ENCODE measurements around the gene LCN6.
"Not testable (repeated sequence)": the region's sequence is repeated elsewhere in the genome, so short reads cannot be mapped to it uniquely, and the experiment has no call there.

LCN6 gene

GRCh38 chr9:136766410-136767120 lies 18.2 kb upstream of the LCN6 start:
- peak; percentile 34 for DNase-seq (ENCODE audit: low read depth)
- peak; percentile 31; the same call in 1 of the 2 replicates for TF ChIP-seq CTCF (conservative IDR thresholded peaks at IDR 0.05; ENCODE audit: low read length)

DNA sequence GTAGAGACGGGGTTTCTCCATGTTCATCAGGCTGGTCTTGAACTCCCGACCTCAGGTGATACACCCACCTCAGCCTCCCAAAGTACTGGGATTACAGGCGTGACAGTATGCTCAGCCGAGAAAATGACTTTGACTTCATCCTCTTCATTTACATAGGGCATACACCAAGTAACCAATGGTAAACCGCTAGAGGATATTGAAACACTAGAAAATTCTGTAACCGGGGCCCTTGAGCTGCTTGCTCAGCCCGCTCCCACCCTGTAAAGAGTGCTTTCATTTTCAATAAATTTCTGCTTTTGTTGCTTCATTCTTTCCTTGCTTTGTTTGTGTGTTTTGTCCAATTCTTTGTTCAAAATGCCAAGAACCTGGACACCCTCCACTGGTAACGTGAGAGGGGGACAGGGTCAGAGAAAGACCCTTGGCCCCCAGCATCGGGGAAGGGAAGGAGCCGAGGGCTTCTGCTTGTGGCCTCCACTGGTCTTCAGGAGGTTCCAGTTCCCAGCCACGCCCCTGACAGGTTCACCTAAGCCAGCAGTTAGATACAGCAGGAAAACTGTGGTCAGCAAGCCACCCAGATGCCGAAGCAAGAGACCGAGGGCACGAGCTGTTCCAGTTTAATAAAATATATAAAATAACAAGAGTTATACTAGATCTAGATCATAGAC lies 17.6 kb upstream of the LCN6 start:
- DNase-seq (ENCODE audit: low read depth); H3K4me3 ChIP-seq (ENCODE audit: low read length): not testable (repeated sequence)

More at GRCh38 chr9:136766410-136767120, 18.2 kb upstream of the LCN6 start:
- H3K4me3 ChIP-seq (ENCODE audit: low read length) = not testable (repeated sequence)

DNA sequence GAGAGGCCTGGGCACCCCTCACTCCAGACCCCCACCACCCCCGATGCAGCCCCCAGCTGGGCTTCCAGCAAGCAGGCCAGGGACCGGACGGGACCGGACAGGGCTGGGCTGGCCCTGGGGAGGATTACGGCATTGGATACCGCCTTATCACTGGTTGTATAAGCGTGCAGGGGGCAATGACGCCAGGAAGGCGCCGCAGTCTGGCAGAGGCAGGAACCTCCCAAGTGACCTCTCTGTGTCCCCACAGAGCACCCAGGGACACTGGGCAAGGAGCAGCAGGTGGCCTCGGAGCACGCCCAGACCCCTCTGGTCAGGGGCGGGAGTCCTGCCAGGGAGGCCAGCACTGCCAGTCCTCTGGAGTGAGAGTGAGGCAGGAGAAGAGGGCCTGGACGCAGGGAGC lies 16.7 kb upstream of the LCN6 start:
- H3K4me3 ChIP-seq (ENCODE audit: low read length) = no peak overlapping the region
- DNase-seq (ENCODE audit: low read depth) = no peak
- TF ChIP-seq CTCF (conservative IDR thresholded peaks at IDR 0.05; ENCODE audit: low read length) = no peak

- DNase-seq (ENCODE audit: low read depth) = no peak
- TF ChIP-seq CTCF (conservative IDR thresholded peaks at IDR 0.05; ENCODE audit: low read length) = no peak
- no peak within 1 kb of the TSS for H3K4me3 ChIP-seq (ENCODE audit: low read length)
Measured at GRCh38 chr9:136764301-136764891, 16.1 kb upstream of the LCN6 start, which contains the start of gene LCN15. Gene LCN15, minus strand, starts transcription at chr9:136764518. Its CDS starts 30 bp downstream, at chr9:136764488.

- no peak for TF ChIP-seq CTCF (conservative IDR thresholded peaks at IDR 0.05; ENCODE audit: low read length)
- DNase-seq (ENCODE audit: low read depth) = no peak
- H3K4me3 ChIP-seq (ENCODE audit: low read length) = no peak overlapping the region
Measured at GRCh38 chr9:136763649-136764035, 15.3 kb upstream of the LCN6 start.

DNA sequence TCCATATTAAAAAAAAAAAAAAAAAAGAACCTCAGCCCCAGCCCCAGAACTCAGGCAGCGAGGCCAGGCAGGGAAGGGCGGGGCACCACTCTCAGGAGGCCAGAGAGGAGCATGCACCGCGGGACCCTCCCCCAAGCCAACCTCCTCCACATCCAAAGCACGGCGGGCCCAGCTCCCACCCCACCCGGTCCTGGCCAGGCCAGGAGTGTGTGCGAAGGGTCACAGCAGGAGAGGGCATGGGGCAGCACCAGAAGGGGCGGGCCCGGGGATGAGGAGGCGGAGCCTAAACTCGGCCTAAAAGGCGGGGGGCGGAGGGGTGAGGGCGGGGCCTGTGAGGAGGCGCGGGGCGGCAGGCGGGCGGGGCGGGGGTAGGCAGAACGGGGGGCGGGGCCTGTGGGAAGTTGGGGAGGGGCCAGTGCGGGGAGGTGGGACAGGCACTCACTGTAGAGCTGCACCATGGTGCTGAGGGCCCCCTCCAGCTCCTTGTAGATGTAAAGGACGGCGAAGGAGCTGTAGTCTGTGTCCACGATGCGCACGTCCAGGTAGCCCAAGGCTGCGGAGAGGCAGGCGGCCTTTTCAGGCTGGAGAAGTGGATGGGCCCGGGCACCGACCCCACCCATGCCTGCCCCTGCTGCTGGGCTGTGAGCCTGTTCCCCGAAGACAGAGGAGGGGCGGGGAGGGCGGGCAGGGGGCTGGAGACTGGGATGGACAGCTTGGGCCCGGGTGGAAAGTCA lies 14.8 kb upstream of the LCN6 start:
- DNase-seq (ENCODE audit: low read depth) = no peak
- no peak overlapping the region for H3K4me3 ChIP-seq (ENCODE audit: low read length)
- TF ChIP-seq CTCF (conservative IDR thresholded peaks at IDR 0.05; ENCODE audit: low read length) = no peak

DNA sequence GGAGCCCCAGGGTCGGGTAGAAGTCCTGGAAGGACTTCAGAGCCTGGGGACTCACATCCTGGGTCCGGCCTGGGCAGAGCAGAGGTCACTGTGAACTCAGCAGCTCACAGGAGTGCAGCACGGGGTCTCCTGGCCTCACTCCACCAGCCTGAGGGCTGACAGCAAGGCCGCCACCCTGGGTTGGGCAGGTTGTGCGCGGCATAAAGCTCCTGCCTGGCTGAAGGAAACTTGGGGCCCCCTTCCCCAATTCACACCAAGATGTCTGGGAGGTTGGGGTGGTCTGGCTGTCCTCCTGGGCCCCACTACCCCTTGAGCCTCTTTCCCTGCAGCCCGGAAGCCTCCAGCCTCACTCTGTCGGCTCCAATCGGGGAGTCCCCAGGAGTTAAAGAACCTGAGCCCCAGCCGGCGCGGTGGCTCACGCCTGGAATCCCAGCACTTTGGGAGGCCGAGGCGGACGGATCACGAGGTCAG lies 13.9 kb upstream of the LCN6 start:
- no peak for DNase-seq (ENCODE audit: low read depth)
- H3K4me3 ChIP-seq (ENCODE audit: low read length) = no peak overlapping the region
- TF ChIP-seq CTCF (conservative IDR thresholded peaks at IDR 0.05; ENCODE audit: low read length) = no peak

All from AG10803 (cell line).